NCI-H2029 treated with DMSO at 0.1 percent for 48 hours (cell line): ENCODE measurements around the gene ARL8B.
"Not testable (repeated sequence)": the region's sequence is repeated elsewhere in the genome, so short reads cannot be mapped to it uniquely, and the experiment has no call there.

Experiments used
- DNase-seq: peaks from one replicate; lab custom pipeline; 2025; lab: John Stamatoyannopoulos, UW

The ARL8B gene

DNA sequence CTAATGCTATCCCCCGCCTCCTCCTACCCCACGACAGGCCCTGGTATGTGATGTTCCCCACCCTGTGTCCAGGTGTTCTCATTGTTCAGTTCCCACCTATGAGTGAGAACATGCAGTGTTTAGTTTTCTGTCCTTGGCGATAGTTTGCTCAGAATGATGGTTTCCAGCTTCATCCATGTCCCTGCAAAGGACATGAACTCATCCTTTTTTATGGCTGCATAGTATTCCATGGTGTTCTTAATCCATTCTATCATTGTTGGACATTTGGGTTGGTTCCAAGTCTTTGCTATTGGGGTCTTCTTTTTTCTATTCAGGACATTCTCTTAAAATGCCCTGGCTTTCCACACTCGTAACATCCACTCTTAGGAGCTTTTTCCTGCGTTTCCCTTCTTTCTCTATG, 25.1 kb downstream of the ARL8B start:
- DNase-seq, result not testable (repeated sequence)

DNA sequence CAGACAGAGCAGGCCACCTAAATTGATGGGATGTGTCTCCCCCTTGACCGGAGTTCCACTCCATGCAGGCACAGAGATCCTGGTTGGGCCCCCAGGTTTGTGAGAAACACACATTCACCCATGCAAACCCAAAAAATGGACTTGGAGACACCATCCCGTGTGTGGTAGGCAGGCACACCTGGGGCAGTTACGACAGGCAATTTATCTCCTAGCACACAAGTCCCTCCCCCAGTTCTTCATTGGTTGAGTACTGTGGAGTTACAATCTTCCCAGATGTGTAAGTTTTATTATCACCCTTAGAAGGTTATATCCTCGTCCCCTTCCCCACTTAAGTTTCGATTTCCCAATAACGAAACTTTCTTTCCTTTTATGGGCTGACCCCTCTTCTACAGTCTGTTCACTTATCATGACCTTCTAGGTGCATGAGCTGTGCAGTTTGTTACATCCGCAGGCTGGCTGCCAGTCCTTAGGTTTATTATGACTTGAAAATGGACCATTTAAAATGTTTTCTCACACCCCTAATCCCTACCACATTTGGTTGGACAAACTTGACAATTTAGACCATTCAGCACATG, 27.3 kb downstream of the ARL8B start:
- DNase-seq, result no peak

DNA sequence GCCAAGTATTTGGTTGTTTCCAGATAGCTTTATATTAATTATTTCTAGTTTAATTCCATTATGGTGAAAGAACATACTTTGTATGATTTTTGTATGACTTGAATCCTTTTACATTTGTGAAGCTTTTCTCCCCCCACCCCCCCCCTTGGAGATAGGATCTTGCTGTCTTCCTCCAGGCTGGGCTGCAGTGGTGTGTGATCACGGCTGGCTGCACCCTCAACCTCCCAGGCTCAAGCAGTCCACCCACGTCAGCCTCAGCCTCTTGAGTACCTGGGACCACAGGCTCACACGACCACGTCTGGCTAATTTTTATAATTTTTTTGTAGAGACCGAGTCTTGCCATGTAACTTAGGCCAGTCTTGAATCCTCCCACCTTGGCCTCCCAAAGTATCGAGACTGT, 29.5 kb downstream of the ARL8B start:
- DNase-seq, result no peak

DNA sequence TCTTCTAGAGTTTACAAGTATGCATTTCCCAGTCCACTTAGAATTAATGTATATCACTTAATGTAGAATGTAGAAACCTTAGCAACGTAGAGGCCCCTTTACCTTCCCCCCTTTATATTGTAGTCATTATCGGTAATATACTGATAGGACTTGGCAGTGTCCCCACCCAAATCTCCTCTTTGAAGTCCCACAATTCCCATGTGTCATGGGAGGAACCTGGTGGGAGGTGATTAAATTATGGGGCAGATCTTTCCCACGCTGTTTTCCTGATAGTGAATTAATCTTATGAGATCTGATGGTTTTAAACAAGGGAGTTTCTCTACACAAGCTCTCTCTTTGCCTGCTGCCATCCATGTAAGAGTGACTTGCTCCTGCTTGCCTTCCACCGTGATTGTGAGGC, 31.0 kb downstream of the ARL8B start:
- DNase-seq, result no peak

DNA sequence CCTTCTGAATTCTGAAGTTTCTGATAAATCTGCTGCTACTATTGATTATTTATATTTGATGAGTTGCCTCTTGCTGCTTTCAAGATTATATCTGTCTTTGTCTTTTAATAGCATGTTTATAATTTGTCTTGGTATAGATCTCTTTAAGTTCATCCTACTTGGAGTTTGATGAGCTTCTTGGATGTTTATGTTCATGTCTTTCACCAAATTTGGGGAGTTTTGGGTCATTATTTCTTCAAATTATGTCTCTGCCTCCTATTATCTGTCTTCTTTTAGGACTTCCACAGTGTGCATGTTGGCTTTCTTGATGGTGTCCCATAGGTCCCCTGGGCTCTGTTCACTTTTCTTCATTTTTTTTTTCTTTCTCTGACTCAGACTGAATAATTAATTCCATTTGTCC, 33.1 kb downstream of the ARL8B start:
- no peak for DNase-seq

DNA sequence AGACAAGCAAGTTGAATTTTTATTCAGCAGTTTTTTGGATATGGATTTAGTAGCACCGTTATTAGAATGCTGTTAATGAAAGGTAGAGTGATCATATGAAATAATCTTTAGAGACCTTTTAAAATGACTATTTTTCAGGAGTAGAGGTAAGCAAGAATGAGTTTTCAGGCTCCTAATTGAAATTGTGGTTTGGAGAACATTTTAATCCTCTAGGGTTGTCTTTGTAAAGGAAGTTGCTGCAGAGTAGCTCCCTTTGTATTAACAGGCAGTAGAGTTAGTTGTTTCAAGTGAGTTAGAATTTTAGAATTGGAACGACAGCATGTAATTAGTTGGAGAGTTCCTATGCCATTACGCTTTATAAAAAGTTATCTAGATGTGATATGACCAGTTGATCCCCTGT, 38.2 kb downstream of the ARL8B start:
- no peak for DNase-seq

DNA sequence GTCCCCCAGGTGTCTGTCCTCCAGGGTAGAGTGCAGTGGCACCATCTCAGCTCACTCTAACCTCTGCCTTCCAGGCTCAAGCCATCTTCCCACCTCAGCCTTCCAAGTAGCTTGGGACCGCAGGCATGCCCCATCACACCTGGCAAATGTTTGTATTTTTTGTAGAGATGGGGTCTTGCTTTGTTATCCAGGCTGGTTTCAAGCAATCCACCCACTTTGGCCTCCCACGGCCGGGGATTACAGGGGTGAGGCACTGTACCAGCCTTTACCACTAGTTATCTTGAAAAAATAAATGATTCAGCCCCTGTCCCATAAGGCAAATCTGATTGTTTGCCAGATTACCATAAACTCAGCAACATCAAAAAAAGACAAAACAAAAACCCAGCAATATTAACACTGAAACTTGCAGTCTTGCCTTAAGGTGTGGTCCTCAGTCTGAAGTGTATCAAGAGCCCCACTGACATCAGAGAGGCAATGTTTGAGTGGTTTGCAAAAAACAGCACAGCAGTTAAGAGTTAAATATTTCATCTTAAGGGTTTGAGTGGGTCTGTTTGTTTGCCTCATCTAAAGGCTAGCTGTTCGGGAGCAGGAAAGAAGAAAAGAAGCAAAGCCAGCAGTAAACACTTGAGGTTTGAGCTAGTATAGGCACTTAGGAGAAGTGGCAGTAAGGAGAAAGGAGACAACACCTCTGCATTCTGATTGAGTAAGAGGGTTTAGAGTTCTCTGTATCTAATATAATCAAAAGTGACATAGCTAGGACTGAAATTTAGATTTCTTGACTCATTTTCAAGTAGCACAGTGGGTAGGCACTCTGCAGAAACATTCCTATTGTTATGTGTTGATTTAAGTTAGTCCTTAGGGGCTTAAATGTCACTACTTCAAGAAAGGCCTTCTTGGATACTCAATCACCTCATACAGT, 39.1 kb downstream of the ARL8B start:
- DNase-seq, result peak; percentile 89

DNA sequence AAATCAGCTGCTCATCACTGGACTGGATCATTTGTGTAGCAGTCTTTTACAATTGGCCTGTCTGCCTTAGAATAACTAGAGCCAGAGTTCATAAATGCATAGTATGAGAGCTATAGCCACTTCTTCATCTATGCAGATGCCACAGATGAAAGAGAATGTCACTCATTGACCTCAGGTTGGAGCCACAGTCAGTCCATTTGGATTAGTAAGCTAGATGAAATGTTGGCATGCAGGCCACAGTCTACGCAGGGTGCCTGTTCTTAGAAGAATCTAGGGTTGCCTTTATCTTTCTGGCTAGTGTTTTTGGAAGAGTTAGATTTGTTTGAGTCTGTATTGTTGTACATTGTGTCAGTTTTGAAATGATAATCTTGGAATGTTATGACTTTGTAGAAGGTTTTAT, 40.0 kb downstream of the ARL8B start:
- no peak for DNase-seq

DNA sequence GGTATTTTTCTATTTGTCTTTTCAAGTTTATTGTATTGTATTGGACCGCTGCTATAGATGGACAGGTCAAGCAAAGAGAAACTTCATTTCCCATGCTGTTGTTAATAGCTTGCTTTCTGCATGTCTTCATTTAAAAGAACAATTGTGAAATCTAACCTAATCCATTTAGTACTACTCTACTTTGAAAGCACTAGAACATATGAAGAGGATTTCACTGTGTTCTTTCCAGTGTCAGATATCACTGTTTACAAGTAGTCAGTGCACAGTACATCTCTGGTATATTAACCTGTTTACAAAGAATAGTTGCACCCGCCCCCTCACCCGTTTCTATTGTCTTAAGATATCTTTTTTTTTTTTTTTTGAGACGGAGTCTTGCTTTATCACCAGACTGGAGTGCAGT, 43.6 kb downstream of the ARL8B start:
- DNase-seq, result peak; percentile 19

DNA sequence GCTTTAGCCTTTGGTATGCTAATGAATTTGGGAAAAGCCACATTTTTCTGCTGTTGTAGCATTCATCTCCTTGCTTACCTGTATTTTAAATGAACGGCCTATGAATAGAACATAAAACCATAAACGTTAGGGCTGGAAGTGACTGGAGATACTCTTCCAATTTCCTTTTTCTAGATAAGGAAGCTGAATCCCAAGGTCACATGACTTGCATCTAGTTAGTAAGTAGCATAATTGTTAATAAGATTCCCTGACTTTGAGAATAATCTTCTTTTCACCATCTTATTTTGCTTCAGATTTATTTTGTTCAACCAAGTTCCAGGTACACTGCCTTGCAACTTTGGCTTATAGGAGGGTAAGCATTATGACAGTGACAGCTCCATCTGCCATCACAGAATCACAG, 44.8 kb downstream of the ARL8B start:
- no peak for DNase-seq

DNA sequence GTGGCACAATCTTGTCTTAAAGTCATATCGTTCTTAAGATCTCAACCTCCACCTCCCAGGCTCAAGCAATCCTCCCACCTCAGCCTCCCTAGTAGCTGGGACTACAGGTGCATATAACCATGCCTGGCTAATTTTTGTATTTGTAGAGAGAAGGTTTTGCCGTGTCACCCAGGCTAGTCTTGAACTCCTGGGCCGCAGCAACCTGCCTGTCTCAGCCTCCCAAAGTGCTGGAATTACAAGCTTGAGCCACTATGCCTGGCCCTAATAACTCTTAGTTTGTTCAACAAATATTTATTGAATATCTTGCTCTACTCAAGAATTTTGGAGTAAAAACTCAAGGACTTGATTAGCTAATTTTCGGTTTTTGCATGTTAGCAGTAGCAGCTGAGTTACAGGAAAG, 46.0 kb downstream of the ARL8B start:
- no peak for DNase-seq

DNA sequence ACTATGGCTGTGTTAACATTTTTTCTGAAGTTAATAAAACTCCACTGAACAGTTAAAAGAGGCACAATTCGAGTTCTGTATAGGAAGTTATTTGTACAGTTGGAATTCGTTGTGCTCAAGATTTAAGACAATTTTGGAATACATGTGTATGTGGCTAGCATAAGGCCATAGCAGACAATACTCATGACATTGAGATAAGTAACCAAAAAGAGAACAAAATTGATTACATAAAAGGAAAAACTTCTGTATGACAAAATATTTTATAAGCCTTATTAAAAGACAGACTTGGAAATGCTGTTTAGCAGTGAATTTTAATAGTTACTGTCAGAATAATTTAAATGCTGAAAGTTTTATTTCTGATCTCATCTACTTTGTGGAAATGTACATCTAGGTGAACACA, 47.7 kb downstream of the ARL8B start:
- no peak for DNase-seq

DNA sequence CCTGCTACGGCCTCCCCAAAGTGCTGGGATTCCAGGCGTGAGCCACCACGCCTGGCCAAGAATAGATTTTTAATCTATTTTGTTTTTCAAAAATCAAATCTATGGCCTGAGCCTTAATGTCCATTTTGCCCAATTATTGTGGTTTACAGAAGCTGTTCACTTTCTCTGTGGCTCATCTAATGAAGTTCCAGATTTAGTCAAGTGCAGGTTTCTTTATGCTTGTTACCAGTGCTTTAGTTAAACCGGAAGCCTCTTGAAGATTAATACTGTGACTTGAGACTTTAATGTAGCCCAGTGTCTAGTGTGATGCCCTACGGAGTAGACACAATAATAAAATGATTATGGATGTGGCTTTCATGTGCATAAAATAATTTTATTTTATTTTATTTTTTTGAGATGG, 48.9 kb downstream of the ARL8B start:
- no peak for DNase-seq

DNA sequence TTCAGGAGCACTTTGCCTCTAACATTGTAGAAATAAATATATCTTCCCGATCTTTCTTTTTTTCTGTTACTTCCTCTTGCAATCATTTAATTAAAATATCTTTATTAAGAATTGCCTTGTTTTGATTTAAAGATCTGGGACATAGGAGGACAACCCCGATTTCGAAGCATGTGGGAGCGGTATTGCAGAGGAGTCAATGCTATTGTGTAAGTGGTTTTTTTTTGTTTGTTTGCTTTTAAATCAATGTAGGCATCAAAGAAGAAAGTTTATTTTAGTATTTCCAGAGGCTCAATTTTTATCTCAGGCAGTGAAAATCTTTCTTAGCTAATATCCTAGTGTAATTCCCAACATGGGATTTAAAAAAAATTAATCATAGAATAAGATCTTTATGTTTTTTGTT, 49.9 kb downstream of the ARL8B start:
- no peak for DNase-seq

DNA sequence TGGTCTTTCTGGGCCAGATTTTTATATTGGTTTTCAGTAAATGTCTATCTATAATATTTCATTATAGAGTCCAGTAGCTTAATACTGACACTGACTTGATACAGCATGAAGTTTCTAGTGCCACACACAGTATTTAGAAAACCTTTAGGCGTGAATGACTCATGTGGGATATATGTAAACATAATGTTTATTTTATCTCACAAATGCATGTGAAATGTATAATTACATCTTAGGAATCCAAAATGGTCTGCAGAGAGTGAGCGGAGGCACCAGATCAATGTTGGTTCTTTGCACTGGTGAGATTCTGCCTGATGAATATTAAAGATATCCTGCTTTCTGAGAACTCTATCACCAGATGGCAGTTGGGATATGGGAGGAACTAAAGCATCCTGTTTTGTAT, 56.9 kb downstream of the ARL8B start:
- DNase-seq, result not testable (repeated sequence)

DNA sequence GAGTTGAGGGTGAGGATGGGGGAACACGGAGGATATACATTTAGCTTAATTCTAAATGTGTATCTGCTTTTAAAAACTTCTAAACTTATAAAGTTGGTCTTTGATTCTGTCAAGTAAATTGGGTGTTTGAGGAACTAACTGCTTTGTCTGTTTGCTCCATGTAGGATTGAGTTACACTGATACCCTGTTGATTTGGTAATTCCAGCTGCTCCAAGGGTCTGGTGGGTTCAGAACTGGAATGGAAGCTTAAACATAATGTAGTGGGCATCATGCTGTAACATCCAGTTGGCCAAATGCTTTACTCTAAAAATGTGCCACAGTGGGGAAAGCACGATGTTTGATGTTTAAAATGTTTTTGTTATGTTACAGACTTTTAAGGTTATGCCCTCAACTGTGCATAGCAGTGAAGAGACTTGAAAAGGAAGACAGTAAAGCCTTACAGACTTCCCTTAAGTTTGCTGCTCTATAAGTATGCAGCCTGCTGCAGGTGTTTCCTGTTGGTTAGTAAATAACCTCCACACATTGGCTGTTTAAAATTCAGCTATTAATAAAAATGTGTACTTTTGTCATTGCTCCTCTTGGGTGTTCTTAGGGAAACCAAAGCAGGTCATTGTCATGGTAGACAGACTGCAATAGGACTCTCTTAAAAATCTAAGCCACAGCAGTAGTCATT, 59.5 kb downstream of the ARL8B start:
- no peak for DNase-seq

DNA sequence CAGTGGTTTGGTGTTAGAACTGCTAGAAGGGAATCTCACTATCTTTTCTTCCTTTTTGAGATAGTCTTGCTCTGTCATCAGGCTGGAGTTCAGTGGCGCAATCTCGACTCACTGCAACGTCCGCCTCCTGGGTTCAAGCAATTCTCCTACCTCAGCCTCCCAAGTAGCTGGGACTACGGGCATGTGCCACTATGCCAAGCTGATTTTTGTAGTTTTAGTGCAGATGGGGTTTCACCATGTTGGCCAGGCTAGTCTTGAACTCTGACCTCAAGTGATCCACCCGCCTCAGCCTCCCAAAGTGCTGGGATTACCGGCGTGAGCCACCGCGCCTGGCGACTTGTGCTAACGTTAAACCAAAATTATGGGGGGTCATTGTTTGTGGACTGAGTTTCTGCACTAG, 61.6 kb downstream of the ARL8B start:
- DNase-seq, result not testable (repeated sequence)

DNA sequence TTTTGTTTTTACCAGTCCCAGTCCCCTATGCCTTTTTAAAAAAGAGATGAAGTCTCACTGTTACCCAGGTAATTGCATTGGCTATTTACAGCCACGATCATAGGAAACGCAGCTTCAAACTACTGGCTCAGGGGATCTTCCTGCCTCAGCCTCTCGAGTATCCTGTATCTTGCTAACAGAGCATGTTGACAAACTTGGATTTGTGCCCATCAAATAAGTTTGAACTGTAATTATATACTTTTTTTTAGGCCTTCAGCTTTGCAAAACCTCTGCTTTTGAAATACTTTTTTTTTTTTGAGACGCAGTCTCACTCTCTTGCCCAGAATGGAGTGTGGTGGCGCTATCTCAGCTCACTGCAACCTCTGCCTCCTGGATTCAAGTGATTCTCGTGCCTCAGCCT, 62.4 kb downstream of the ARL8B start:
- no peak for DNase-seq

DNA sequence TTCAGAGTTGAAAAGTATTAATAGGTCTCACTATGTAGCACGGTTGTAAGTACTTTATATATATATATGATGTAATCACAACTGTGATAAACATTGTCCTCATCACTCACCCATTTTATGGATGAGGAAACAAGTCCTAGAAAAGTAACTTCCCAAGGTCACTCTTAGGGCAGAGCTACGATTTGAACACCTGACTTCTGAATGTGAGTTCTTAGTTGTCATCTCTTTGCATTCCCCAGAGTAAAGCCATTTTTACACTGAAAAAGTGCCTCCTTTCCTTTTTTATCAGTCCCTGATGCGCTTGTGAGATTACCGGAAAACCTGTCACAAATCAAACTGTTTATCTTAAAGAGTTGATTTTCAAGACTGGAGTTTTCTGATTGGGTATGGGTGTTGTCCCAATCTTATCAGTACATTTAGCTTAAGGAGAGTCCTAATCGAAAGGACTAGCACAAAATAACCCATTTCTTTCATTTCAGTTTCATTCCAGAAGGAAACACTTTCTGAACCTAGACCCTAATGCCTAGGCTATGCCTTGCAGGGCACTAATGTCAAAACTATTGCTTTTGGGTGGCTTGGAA, 63.1 kb downstream of the ARL8B start:
- DNase-seq, result no peak

DNA sequence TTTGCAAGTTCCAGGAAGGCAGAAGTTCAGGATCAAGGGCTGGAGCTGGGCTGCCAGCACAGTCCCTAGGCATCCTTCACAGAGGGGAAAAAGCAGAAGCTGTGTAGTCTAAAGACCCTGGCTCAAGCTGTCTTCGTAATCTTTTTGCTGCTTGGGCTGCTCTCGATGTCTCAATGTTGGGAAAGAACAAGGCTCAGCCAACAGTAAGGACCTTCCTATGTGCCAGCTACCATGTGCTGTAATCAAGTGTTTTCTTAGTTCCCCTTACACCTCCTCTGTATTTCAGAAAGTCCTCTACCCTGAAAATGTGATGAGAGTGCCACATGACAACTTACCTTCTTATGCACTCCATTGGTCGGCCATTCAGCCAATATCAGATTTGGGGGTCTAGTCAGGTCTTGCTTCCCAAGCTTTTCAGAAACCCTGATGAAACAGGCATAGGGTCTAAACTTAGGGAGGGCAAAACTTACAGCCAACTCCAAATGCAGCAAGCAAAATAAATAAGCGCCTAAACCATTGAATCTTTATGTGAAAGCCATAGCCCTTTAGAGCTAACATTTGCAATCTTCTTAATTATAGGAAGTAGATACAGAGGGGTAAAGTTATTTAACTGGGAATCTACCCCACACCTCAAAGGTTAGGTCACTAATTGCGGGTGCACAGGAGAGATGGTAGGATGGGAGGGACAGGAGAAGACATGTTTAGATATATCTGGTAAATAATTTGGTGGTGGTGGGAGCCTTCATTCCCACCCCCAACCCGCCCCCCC, 64.2 kb downstream of the ARL8B start:
- no peak for DNase-seq

DNA sequence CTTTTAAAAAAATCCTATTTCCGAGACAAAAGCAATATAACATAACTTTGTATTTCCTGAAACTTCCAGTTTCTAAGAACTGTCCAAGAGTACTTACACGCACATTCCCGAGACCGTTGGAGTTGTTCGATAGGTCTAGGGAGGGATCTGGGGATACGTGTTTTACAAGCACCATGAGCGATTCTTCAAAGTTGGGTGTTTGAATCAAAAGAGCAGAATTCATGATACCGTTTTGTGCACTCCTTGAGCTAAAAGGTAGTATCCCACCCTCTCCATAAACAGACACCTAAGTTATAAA, 64.7 kb downstream of the ARL8B start:
- no peak for DNase-seq
